ENCODE measurements around the gene NADK2. TPM values are rescaled to one million over a fixed set of nuclear protein-coding genes. Genes with fewer than 3 reads are reported as not detected.
A peak's percentile ranks its signal among the peaks of the same experiment; 100 is the strongest.
"Not testable (repeated sequence)": the region's sequence is repeated elsewhere in the genome, so short reads cannot be mapped to it uniquely, and the experiment has no call there.

The NADK2 gene, protein sequence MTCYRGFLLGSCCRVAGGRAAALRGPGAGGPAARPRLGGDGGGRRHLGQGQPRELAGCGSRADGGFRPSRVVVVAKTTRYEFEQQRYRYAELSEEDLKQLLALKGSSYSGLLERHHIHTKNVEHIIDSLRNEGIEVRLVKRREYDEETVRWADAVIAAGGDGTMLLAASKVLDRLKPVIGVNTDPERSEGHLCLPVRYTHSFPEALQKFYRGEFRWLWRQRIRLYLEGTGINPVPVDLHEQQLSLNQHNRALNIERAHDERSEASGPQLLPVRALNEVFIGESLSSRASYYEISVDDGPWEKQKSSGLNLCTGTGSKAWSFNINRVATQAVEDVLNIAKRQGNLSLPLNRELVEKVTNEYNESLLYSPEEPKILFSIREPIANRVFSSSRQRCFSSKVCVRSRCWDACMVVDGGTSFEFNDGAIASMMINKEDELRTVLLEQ
- 15.3 and 16.0 TPM in 2 replicates for total RNA-seq (2014; rRNA removed; shearing (Covaris generic))

DNA sequence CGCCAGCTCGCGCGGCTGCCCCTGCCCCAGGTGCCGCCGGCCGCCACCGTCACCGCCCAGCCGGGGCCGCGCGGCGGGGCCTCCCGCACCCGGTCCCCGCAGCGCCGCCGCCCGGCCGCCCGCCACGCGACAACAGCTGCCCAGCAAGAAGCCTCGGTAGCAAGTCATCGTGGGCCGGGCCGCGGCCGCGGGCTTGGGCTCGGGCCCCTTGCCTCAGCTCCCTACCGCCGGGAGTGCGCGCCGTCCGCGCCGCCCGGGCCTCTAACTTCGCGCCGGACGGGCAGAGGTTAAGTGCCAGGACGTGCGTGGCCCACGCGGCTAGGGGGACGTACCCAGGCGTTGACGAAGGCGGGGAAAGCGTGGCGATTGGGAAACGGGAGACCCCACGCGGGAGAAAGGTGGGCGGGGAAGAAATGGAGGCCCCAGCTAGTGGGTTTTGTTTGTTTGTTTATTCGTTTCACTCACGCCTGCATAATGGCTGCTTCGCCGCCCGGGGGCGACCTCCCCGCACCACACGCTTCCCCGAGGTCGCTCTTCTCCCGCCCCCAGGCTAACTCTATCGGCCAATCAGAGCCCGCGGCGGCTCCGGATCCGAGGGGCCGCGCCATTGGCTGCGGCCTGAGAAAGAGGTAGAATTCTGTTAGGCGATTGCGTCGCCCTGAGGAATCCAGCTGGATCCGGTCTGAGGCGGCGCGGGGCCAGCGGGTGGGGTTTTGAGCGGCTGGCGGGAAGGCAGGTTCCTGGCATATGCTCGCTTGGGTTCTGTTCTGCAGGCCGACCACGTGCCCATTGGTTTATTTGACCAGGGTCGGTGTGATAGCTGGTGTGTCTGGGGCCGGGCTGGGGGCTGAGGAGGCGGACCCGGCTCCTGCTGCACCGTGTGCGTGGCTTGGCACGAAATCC is at the start of gene NADK2:
Gene NADK2 (minus strand): TSS at position 295 of the 903 bp plus-strand sequence. CDS start 127 bp downstream, at position 168.
- Histone ChIP-seq H3K36me3 (replicated peaks; ENCODE audit: control insufficient read depth, insufficient read depth, low read length) (no peaks in the 10 kb centered on the region), H3K27me3 (ENCODE audit: control insufficient read depth, insufficient read depth, low read length) (peaks cover 10% of the 10 kb centered on the region), H3K4me3 (ENCODE audit: insufficient read depth, low read depth, low read length) (peak within 1 kb of the TSS; percentile 82)
- DNase-seq, result peak; percentile 96

DNA sequence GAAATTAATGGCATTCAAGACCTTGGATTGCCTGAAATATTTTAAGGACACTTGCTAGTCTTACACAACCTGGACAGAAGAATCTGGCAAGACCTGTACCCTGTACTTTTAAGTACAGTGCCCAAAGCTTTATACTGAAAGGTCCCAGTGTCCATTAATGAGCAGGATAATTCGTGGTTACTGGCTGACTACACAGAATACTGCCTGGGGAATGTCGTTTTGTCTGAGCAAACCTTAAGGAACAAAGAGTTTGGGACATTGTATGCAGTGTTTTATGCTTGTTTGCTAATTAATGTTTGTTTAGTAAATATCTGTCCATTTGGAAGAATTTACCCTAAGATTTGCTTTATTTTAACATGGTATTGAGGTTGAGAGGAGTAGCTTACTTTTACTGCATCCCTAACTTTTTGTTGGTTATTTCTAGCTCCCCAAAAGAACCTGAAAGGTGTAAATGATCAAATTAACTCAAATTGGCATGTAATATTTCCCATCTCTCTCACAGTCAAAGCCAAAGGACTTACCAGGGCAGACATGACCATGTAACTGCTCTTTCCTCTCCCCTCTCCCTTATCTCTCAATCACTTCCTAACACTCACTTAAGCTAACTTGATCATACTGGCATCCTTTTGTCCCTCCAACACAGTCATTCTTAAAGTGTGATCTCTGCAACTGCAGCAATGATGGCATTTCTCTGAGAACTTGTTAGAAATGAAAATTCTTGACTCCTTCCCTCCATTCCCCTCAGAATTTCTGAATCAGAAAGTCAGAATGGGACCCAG is 44.3 kb upstream of the NADK2 start:
- H3K4me3 ChIP-seq (ENCODE audit: insufficient read depth, low read depth, low read length), result no peak overlapping the region
- DNase-seq, result no peak
- no peaks in the 10 kb centered on the region for H3K36me3 ChIP-seq (replicated peaks; ENCODE audit: control insufficient read depth, insufficient read depth, low read length)
- no peaks in the 10 kb centered on the region for H3K27me3 ChIP-seq (ENCODE audit: control insufficient read depth, insufficient read depth, low read length)

DNA sequence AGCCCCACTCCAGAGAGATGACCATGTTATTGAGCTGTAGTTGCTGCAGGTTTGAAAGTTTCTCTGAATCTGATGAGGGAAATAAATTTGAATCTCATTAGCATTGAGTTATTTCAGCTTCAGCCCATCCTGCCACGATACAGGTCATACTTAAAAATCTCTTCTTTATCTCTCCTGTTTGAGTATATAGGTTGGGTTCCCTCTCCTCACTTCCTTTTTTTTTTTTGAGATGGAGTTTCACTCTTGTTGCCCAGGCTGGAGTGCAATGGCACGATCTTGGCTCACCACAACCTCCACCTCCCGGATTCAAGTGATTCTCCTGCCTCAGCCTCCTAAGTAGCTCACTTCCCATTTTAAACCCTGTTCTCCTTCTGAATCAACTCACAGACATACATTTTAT is 42.0 kb upstream of the NADK2 start:
- not testable (repeated sequence) for H3K27me3 ChIP-seq (ENCODE audit: control insufficient read depth, insufficient read depth, low read length); H3K36me3 ChIP-seq (replicated peaks; ENCODE audit: control insufficient read depth, insufficient read depth, low read length); DNase-seq; H3K4me3 ChIP-seq (ENCODE audit: insufficient read depth, low read depth, low read length)

DNA sequence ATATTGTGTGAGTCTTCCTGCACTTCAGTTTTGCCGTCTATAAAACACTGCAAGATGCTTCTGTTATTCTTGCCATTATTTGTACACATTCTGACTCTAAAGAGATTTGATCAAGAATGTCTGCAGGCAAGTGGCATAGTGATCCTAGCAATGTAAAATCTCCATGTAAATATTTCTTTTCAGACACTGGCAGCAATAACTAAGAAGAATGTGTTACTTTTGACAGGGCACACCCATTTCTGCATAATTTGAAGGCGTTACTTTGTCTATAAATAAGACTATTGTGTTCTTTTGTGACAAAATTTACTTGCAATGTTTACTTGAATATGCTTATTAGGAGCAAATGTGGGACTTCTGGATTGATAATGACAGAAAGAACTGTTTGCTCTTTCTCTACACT is 39.9 kb upstream of the NADK2 start:
- Histone ChIP-seq H3K4me3 (ENCODE audit: insufficient read depth, low read depth, low read length) (no peak overlapping the region), H3K27me3 (ENCODE audit: control insufficient read depth, insufficient read depth, low read length) (no peaks in the 10 kb centered on the region), H3K36me3 (replicated peaks; ENCODE audit: control insufficient read depth, insufficient read depth, low read length) (no peaks in the 10 kb centered on the region)
- DNase-seq, result no peak

DNA sequence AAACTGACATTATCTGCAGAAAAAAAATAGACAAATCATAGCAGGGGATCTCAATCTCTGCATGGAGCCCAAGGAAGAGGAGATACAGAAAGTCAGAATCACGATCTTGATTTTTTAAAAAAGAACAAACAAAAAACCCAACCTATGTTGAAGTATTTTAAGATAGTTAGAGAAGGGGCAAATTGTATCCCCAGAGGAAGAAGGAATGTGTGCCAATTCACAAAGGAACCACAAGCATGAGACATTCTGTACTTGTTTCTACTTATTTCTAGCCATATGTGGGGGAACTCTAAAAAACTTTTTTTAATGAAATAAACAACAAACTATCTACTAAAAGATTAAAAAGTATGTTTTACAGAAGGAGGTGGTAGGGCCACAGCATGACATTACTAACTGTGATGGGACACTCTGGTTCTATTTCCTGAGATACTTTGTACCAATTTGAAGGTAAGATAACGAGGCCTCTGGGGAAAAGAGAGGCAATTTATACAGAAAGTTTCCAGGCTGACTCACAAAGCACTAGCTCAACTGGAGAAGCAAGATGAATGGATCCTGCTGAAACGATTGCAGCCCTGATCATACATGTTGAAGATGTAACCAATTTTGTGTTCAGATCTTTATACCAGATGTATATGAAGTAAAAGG is 37.5 kb upstream of the NADK2 start:
- H3K4me3 ChIP-seq (ENCODE audit: insufficient read depth, low read depth, low read length), result no peak overlapping the region
- H3K27me3 ChIP-seq (ENCODE audit: control insufficient read depth, insufficient read depth, low read length), result no peaks in the 10 kb centered on the region
- H3K36me3 ChIP-seq (replicated peaks; ENCODE audit: control insufficient read depth, insufficient read depth, low read length), result no peaks in the 10 kb centered on the region
- DNase-seq, result no peak

DNA sequence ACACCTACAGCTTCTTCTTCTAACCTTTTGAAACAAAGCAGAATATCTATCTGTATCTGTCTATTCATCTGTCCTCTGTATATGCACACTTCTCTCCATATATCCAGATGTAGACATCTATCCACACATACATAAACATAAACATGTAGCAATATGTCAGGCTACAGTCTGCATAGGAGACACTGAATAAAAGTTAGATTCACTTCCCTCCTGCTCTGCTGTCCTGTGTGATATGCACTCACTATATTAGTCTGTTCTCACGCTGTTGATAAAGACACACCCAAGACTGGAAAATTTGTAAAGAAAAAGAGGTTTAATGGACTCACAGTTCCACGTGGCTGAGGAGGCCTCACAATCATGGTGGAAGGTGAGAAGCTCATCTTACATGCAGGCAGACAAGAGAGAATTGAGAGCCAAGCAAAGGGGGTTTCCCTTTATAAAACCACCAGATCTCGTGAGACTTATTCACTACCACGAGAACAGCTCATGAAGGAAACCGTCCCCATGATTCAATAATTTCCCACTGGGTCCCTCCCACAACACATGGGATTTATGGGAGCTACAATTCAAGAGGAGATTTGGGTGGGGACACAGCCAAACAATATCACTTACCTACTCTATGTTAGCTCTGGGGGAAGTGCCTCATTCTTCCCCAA is 35.9 kb upstream of the NADK2 start:
- no peak for DNase-seq
- H3K36me3 ChIP-seq (replicated peaks; ENCODE audit: control insufficient read depth, insufficient read depth, low read length), result no peaks in the 10 kb centered on the region

DNA sequence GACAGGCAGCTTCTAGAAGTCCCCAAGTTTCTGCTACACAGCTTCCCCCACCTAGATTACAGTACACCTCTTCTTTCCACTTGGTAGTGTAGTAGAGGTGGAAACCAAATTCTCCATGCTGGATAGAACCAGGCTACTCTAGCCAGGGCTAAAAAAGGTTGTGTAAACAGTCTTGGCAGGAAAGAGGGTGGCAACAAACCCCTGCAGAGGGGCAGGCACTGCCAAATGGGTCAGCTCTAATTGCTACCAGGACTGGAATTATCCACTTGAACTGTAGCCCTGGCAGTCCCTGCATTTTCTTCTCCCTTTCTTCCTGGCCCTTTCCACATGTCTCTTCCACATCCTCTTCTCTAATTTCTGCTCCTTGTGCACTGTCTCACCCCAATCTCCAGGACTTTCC is 35.1 kb upstream of the NADK2 start:
- no peaks in the 10 kb centered on the region for H3K27me3 ChIP-seq (ENCODE audit: control insufficient read depth, insufficient read depth, low read length)
- no peak for DNase-seq
- H3K36me3 ChIP-seq (replicated peaks; ENCODE audit: control insufficient read depth, insufficient read depth, low read length), result no peaks in the 10 kb centered on the region
- H3K4me3 ChIP-seq (ENCODE audit: insufficient read depth, low read depth, low read length), result no peak overlapping the region

More for the DNA sequence above, 35.9 kb upstream of the NADK2 start:
- H3K27me3 ChIP-seq (ENCODE audit: control insufficient read depth, insufficient read depth, low read length), result no peaks in the 10 kb centered on the region
- no peak overlapping the region for H3K4me3 ChIP-seq (ENCODE audit: insufficient read depth, low read depth, low read length)

DNA sequence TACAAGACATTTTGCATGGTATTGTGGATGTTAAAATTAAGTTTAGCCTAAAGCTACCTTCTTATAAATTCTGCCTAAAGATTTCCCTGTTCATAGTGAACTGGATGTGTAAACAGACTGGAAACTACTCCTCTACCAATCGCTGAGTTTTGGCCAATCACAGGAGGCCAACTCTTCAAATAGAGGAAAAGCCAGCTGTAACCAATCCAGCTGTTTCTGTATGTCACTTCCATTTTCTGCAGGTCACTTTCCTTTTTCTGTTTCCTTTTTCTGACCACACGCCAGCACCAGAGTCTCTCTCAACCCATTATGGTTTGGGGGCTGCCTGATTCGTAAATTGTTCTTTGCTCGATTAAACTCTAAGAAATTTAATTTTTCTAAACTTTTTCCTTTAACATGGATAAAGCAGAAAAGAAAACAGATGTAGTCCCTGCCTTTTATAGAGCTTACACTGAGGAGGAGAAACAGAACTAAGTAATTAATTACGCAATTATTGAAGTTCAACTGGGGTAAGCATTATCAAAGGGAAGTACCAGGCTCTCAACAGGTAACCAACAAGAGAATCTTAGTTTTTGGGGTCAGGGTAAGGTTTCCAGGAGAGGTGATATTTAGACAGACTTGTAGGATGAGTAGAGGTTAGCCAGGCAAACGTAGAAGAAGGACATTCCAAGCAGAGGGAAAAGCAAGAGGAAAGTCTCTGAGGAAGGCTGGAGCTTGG is 32.2 kb upstream of the NADK2 start:
- no peaks in the 10 kb centered on the region for H3K36me3 ChIP-seq (replicated peaks; ENCODE audit: control insufficient read depth, insufficient read depth, low read length)
- no peaks in the 10 kb centered on the region for H3K27me3 ChIP-seq (ENCODE audit: control insufficient read depth, insufficient read depth, low read length)
- no peak for DNase-seq
- no peak overlapping the region for H3K4me3 ChIP-seq (ENCODE audit: insufficient read depth, low read depth, low read length)

DNA sequence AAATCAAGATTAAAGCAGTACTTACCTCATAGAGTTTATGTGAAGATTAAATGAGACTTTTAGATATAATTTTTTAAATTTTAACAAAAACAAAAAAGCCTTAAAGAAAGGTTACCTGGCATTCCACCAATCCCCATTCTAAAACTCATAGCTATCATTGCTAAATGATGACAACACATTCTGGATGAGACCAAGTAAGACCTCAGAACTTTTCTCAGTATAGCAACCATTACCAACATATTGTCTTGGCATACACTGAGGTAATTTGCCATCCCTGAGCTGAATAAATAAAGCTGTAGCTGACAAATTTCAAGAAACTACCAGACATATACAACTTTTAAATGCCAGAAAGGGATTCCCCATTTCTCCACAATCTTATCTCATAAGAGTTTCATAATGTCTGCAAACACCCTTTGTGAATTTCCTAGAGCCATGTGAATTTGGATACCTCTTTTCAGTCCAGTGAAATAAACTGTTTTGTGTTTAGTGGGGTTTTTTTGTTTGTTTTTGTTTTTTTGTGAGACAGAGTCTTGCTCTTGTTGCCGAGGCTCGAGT is 30.5 kb upstream of the NADK2 start:
- H3K4me3 ChIP-seq (ENCODE audit: insufficient read depth, low read depth, low read length), result no peak overlapping the region
- no peaks in the 10 kb centered on the region for H3K36me3 ChIP-seq (replicated peaks; ENCODE audit: control insufficient read depth, insufficient read depth, low read length)
- no peak for DNase-seq
- H3K27me3 ChIP-seq (ENCODE audit: control insufficient read depth, insufficient read depth, low read length), result no peaks in the 10 kb centered on the region

DNA sequence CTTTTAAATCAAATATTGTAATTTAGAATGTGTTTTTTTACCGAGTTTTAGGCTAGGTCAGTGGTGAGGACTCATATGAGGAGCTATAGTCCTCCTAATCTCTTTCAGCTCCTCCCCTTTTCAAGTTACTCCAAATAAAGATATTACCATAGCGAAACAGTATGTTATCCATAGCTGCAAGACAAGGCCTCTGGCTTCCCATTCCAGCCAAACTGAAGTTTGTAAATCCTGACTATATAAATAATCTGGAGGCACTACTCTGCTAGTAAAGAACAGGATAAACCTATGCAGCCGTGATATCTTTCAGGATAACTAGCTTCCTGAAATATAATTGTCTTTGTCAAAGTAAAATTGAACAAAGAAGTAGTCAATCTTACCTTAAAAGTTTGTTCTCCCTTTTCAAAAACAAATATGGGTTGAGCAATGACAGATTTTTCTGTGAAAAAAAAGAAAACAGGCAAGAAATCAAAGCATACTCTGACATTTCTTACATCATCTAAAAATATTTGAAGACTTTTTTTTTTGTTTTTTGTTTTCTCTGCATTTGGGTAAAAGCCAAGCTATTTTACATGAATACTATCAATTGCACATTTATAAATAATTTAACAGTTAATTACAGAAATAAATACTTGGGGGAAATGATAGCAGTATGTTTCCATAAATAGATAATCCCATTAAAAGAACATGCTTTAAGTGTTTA is 29.3 kb upstream of the NADK2 start:
- Histone ChIP-seq H3K27me3 (ENCODE audit: control insufficient read depth, insufficient read depth, low read length) (no peaks in the 10 kb centered on the region), H3K36me3 (replicated peaks; ENCODE audit: control insufficient read depth, insufficient read depth, low read length) (no peaks in the 10 kb centered on the region), H3K4me3 (ENCODE audit: insufficient read depth, low read depth, low read length) (no peak overlapping the region)
- DNase-seq, result no peak

DNA sequence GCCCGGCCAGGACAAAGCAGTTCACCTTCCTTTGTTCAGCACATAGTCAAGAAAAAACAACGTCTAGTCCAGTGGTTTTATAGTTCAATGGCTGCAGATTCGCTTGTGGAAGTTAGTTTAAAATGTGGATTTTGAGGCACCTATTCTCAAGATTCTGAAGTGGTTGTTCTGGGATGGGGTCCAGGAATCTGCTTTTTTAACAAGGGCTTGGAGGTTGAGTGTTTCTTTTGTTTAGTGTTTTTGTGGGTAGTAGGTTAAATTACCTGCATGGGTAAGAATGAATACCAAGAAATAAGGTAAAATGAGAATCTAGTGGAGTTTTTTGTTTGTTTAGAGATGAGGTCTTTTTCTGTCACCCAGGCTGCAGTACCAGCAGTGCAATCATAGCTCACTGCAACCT is 28.4 kb upstream of the NADK2 start:
- Histone ChIP-seq H3K27me3 (ENCODE audit: control insufficient read depth, insufficient read depth, low read length) (no peaks in the 10 kb centered on the region), H3K4me3 (ENCODE audit: insufficient read depth, low read depth, low read length) (no peak overlapping the region), H3K36me3 (replicated peaks; ENCODE audit: control insufficient read depth, insufficient read depth, low read length) (no peaks in the 10 kb centered on the region)
- no peak for DNase-seq

DNA sequence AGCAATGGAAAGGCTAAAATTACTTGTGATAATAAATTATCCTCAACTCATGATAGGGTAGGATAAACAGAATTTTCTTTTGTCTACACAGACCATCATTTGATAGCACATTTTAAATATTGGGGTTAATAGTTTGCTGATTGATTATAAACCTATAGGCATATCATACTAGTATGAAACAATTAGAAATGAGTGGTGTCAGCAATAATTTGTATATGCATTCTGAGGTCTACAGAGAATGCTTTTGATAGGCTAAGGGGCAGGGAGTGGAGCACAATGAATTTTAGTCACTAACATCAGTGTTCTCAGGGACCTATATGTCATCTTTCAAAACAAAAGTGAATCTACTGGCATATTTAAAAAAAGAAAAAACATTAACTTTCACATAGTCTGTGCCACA is 27.8 kb upstream of the NADK2 start:
- DNase-seq, result no peak
- H3K4me3 ChIP-seq (ENCODE audit: insufficient read depth, low read depth, low read length), result no peak overlapping the region
- no peaks in the 10 kb centered on the region for H3K36me3 ChIP-seq (replicated peaks; ENCODE audit: control insufficient read depth, insufficient read depth, low read length)
- no peaks in the 10 kb centered on the region for H3K27me3 ChIP-seq (ENCODE audit: control insufficient read depth, insufficient read depth, low read length)

Data from H7 (cell line).